ENCODE results near the gene KCNQ4. TPM values are rescaled to one million over a fixed set of nuclear protein-coding genes. Genes with fewer than 3 reads are reported as not detected.

The KCNQ4 gene
- polyA plus RNA-seq, 3 donors: 0.13 TPM; not detected in 2

DNA sequence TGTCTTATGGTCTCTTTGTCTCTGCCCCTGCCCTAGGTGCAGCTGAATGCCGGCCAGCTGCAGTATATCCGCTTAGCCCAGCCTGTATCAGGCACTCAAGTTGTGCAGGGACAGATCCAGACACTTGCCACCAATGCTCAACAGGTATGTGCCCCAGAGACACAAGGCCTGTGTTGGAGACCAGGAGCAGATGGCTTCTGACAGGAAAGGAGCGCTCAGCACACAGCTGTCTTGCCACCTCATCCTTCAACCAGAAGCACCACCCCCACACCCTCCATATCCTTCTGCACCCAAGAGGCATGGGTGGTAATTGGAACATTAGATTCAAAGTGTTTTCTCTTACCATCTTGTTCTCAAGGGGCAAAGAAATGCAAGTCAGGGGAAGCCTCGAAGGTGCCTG, 17.0 kb upstream of the KCNQ4 start:
- no peak overlapping the region for H2AFZ ChIP-seq (ENCODE audit: insufficient read depth, low read depth, low read length, poor library complexity, severe bottlenecking)
- 100% methylated on average over 3 of the region's 4 CpGs for WGBS (ENCODE audit: insufficient coverage)
- no peaks in the 10 kb centered on the region for H3K9me3 Mint-ChIP-seq
- no peak overlapping the region for H3K4me3 ChIP-seq (replicated peaks in 1 of 3; ENCODE audit: low read depth in 2 of 3, low read length in 3 of 3)
- no peak overlapping the region for H3K4me2 ChIP-seq (replicated peaks; ENCODE audit: extremely low read depth, low read length, poor library complexity, severe bottlenecking)
- peaks cover 90 to 94% of the 10 kb centered on the region in 2 donors for H3K36me3 Mint-ChIP-seq
- no peaks in the 10 kb centered on the region for H3K79me2 ChIP-seq (ENCODE audit: insufficient read depth, low read length)
- peak overlapping the region in 3 of 7 donors; percentile 7 to 29 (median 16) for H3K27ac Mint-ChIP-seq
- DNase-seq: no peak
- H3K27me3 Mint-ChIP-seq (ENCODE audit: low read depth in 3 of 3): no peaks in the 10 kb centered on the region
- no peaks in the 10 kb centered on the region for H3K9me3 ChIP-seq (replicated peaks in 1 of 2; ENCODE audit: control insufficient read depth in 1 of 2, insufficient read depth in 1 of 2, low read length in 2 of 2)
- peaks cover 48% of the 10 kb centered on the region for H4K20me1 ChIP-seq (ENCODE audit: insufficient read depth, low read length)
- H3K9ac ChIP-seq (ENCODE audit: insufficient read depth, low read length, poor library complexity, severe bottlenecking): no peak overlapping the region
- no peak overlapping the region for H3K4me3 Mint-ChIP-seq
- H3K4me1 ChIP-seq (ENCODE audit: control insufficient read depth in 1 of 2, insufficient read depth in 2 of 2, low read length in 2 of 2): no peaks in the 10 kb centered on the region
- intact Hi-C loops (cut with micrococcal nuclease): no loop called here
- H3K36me3 ChIP-seq (replicated peaks in 1 of 2; ENCODE audit: control insufficient read depth in 1 of 2, insufficient read depth in 2 of 2, low read length in 2 of 2): peaks cover 94 to 98% of the 10 kb centered on the region in 2 donors
- TF ChIP-seq, protein P1, sequence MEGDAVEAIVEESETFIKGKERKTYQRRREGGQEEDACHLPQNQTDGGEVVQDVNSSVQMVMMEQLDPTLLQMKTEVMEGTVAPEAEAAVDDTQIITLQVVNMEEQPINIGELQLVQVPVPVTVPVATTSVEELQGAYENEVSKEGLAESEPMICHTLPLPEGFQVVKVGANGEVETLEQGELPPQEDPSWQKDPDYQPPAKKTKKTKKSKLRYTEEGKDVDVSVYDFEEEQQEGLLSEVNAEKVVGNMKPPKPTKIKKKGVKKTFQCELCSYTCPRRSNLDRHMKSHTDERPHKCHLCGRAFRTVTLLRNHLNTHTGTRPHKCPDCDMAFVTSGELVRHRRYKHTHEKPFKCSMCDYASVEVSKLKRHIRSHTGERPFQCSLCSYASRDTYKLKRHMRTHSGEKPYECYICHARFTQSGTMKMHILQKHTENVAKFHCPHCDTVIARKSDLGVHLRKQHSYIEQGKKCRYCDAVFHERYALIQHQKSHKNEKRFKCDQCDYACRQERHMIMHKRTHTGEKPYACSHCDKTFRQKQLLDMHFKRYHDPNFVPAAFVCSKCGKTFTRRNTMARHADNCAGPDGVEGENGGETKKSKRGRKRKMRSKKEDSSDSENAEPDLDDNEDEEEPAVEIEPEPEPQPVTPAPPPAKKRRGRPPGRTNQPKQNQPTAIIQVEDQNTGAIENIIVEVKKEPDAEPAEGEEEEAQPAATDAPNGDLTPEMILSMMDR (IDR thresholded peaks at IDR 0.05): no peak
- H3K27me3 ChIP-seq (ENCODE audit: control insufficient read depth in 2 of 2, insufficient read depth in 2 of 2, low read length in 2 of 2): no peaks in the 10 kb centered on the region
- no peak overlapping the region for H3K27ac ChIP-seq (ENCODE audit: low read depth in 1 of 2, low read length in 2 of 2)
- H3K4me1 Mint-ChIP-seq: no peaks in the 10 kb centered on the region

DNA sequence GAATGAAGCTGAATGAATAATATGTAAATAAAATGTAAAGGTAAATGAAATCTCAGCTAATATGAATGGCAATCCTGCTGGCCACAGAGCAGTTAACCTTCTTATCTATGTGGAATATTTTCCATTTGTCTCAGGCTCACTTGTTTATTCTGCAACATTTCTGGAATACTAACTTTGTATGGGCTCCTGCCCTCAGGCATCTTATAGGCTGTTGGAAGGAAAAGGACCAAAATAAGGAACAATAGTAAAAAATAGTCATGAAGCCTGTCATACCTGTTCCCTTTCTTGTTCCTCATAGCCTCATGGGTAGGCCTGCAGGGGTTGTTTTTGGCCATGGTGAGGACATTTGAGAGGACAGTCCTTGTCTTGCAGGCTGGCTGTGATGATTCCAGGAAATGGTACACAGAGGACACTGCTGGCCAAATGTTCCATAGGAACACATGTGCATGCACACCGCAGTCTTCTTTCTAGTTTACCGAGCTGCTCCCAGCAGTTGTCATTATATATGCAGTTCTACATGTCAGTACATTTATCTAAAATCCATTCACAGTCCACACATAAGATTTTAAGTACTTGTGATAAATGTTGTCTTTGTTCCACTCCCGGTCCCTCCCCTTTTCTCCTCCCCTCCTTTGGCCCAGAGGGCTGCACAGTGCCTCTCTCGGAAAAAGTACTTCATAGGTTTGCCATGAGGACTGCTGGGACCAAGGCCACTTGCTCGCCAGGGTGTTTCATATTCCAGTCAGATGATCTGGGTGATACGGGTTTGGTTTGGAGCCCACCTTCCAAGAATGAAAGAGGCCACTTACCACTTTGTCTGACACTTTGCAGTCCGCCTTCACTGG, 15.2 kb upstream of the KCNQ4 start:
- Mint-ChIP-seq H3K27me3 (ENCODE audit: low read depth in 3 of 3) (no peaks in the 10 kb centered on the region), H3K4me3 (no peak overlapping the region), H3K36me3 (peaks cover 94 to 99% of the 10 kb centered on the region in 2 donors), H3K27ac (peak overlapping the region in 2 of 7 donors; percentile 12 to 21), H3K9me3 (no peaks in the 10 kb centered on the region), H3K4me1 (no peaks in the 10 kb centered on the region)
- no peak overlapping the region for H3K4me2 ChIP-seq (replicated peaks; ENCODE audit: extremely low read depth, low read length, poor library complexity, severe bottlenecking)
- no peaks in the 10 kb centered on the region for H3K27me3 ChIP-seq (ENCODE audit: control insufficient read depth in 2 of 2, insufficient read depth in 2 of 2, low read length in 2 of 2)
- DNase-seq: no peak
- TF ChIP-seq, protein P1 (IDR thresholded peaks at IDR 0.05): no peak
- intact Hi-C loops (cut with micrococcal nuclease): no loop called here
- peaks cover 35% of the 10 kb centered on the region for H4K20me1 ChIP-seq (ENCODE audit: insufficient read depth, low read length)
- no peak overlapping the region for H2AFZ ChIP-seq (ENCODE audit: insufficient read depth, low read depth, low read length, poor library complexity, severe bottlenecking)
- no peaks in the 10 kb centered on the region for H3K4me1 ChIP-seq (ENCODE audit: control insufficient read depth in 1 of 2, insufficient read depth in 2 of 2, low read length in 2 of 2)
- peak overlapping the region in 1 of 2 donors; percentile 31 for H3K27ac ChIP-seq (ENCODE audit: low read depth in 1 of 2, low read length in 2 of 2)
- 93% methylated on average over 2 of the region's 7 CpGs for WGBS (ENCODE audit: insufficient coverage)
- no peaks in the 10 kb centered on the region for H3K9me3 ChIP-seq (replicated peaks in 1 of 2; ENCODE audit: control insufficient read depth in 1 of 2, insufficient read depth in 1 of 2, low read length in 2 of 2)
- peaks cover 89 to 98% of the 10 kb centered on the region in 2 donors for H3K36me3 ChIP-seq (replicated peaks in 1 of 2; ENCODE audit: control insufficient read depth in 1 of 2, insufficient read depth in 2 of 2, low read length in 2 of 2)
- no peaks in the 10 kb centered on the region for H3K79me2 ChIP-seq (ENCODE audit: insufficient read depth, low read length)
- no peak overlapping the region for H3K4me3 ChIP-seq (replicated peaks in 1 of 3; ENCODE audit: low read depth in 2 of 3, low read length in 3 of 3)
- no peak overlapping the region for H3K9ac ChIP-seq (ENCODE audit: insufficient read depth, low read length, poor library complexity, severe bottlenecking)

Measured in CD14-positive monocyte (primary cell).